Measurements from ENCODE around the gene SSR4.
"Not testable (repeated sequence)": the region's sequence is repeated elsewhere in the genome, so short reads cannot be mapped to it uniquely, and the experiment has no call there.

The SSR4 gene

GRCh38 chrX:153794018-153794896 is at the start of gene SSR4, which contains the start of gene IDH3G:
Gene SSR4, plus strand, starts transcription at chrX:153794668. Its CDS starts 20 bp downstream, at chrX:153794688.
Gene IDH3G, minus strand, starts transcription at chrX:153794375. Its CDS starts 49 bp downstream, at chrX:153794326.
- DNase-seq (ENCODE audit: low read depth), result peak; percentile 54

GRCh38 chrX:153745067-153745433 is 49.4 kb upstream of the SSR4 start:
- DNase-seq (ENCODE audit: low read depth), result not testable (repeated sequence)

- DNase-seq (ENCODE audit: low read depth), result no peak
Measured at GRCh38 chrX:153746359-153746758, 48.1 kb upstream of the SSR4 start.

GRCh38 chrX:153746991-153747390 is 47.5 kb upstream of the SSR4 start:
- DNase-seq (ENCODE audit: low read depth), result not testable (repeated sequence)

GRCh38 chrX:153749017-153749416 is 45.5 kb upstream of the SSR4 start:
- DNase-seq (ENCODE audit: low read depth), result not testable (repeated sequence)

GRCh38 chrX:153750127-153750774 is 44.2 kb upstream of the SSR4 start:
- DNase-seq (ENCODE audit: low read depth), result no peak

- DNase-seq (ENCODE audit: low read depth), result no peak
Measured at GRCh38 chrX:153755136-153755535, 39.3 kb upstream of the SSR4 start.

GRCh38 chrX:153761863-153762262 is 32.6 kb upstream of the SSR4 start:
- no peak for DNase-seq (ENCODE audit: low read depth)

GRCh38 chrX:153762626-153763173 is 31.8 kb upstream of the SSR4 start:
- no peak for DNase-seq (ENCODE audit: low read depth)

GRCh38 chrX:153763298-153763932 is 31.1 kb upstream of the SSR4 start:
- DNase-seq (ENCODE audit: low read depth), result no peak

GRCh38 chrX:153763989-153764755 is 30.3 kb upstream of the SSR4 start, which contains the start of gene PLXNB3:
Gene PLXNB3, plus strand, starts transcription at chrX:153764249. Its CDS starts 1,287 bp downstream, at chrX:153765536.
- DNase-seq (ENCODE audit: low read depth), result no peak

- DNase-seq (ENCODE audit: low read depth), result no peak
Measured at GRCh38 chrX:153764786-153765137, 29.7 kb upstream of the SSR4 start.

GRCh38 chrX:153765138-153766079 is 29.1 kb upstream of the SSR4 start:
- DNase-seq (ENCODE audit: low read depth), result no peak

GRCh38 chrX:153766098-153766817 is 28.2 kb upstream of the SSR4 start:
- peak; percentile 19 for DNase-seq (ENCODE audit: low read depth)

- DNase-seq (ENCODE audit: low read depth), result no peak
Measured at GRCh38 chrX:153766871-153767673, 27.4 kb upstream of the SSR4 start.

- DNase-seq (ENCODE audit: low read depth), result no peak
Measured at GRCh38 chrX:153767674-153768055, 26.8 kb upstream of the SSR4 start.

GRCh38 chrX:153768311-153769157 is 25.9 kb upstream of the SSR4 start:
- no peak for DNase-seq (ENCODE audit: low read depth)

All from GM04503 (cell line).